Trophoblast cell (in vitro differentiated cells and primary cell): ENCODE measurements around the gene TRIM46.

Source experiments
- DNase-seq, 2 donors: peaks; one replicate each; pipeline ENCODE4 v3.0.0-alpha.2; 2016
- H2AFZ ChIP-seq: 2 replicates; pipeline ENCODE4 v1.6.1; 2013; ENCODE audit warnings: low read length, moderate library complexity, mild to moderate bottlenecking; ENCODE audit not compliant: insufficient read depth, poor library complexity
- H2AK5ac ChIP-seq: 2 replicates; pipeline ENCODE4 v1.6.1; 2013; ENCODE audit warnings: mild to moderate bottlenecking, low read length
- H2BK120ac ChIP-seq: 2 replicates; pipeline ENCODE4 v1.6.1; 2013; ENCODE audit warnings: low read length, mild to moderate bottlenecking, moderate library complexity; ENCODE audit not compliant: insufficient read depth, poor library complexity
- H2BK12ac ChIP-seq: 2 replicates; pipeline ENCODE4 v1.6.1; 2013; ENCODE audit warnings: mild to moderate bottlenecking, low read length, moderate library complexity
- H2BK5ac ChIP-seq: 2 replicates; pipeline ENCODE4 v1.6.1; 2013; ENCODE audit warnings: low read length, low read depth, moderate library complexity, mild to moderate bottlenecking; ENCODE audit not compliant: poor library complexity
- H3K14ac ChIP-seq: 2 replicates; pipeline ENCODE4 v1.6.1; 2013; ENCODE audit warnings: mild to moderate bottlenecking, low read length
- H3K18ac ChIP-seq: 2 replicates; pipeline ENCODE4 v1.6.1; 2013; ENCODE audit warnings: mild to moderate bottlenecking, low read length
- H3K23ac ChIP-seq: 2 replicates; pipeline ENCODE4 v1.6.1; 2013; ENCODE audit warnings: low read length
- H3K27ac ChIP-seq: 2 replicates; pipeline ENCODE4 v1.5.1; 2013; ENCODE audit warnings: low read depth, mild to moderate bottlenecking, inconsistent platforms, low read length, moderate library complexity
- H3K27me3 ChIP-seq: 2 replicates; pipeline ENCODE4 v1.6.1; 2013; ENCODE audit warnings: inconsistent platforms, mild to moderate bottlenecking, low read length, moderate library complexity; ENCODE audit not compliant: insufficient read depth
- H3K36me3 ChIP-seq, 2 experiments: 1 replicate in 1 of 2; 2 replicates in 1 of 2; pipeline ENCODE4 v1.6.1; 2013; ENCODE audit warnings: low read length in 2 of 2, mild to moderate bottlenecking in 2 of 2, moderate library complexity in 1 of 2; ENCODE audit not compliant: insufficient read depth in 2 of 2, control insufficient read depth in 1 of 2
- H3K4ac ChIP-seq: 2 replicates; pipeline ENCODE4 v1.6.1; 2013; ENCODE audit warnings: low read depth, mild to moderate bottlenecking, low read length, moderate library complexity
- H3K4me1 ChIP-seq, 2 experiments: 1 replicate in 1 of 2; 2 replicates in 1 of 2; pipeline ENCODE4 v1.6.1; 2013; ENCODE audit warnings: low read length in 2 of 2, mild to moderate bottlenecking in 2 of 2, moderate library complexity in 1 of 2; ENCODE audit not compliant: insufficient read depth in 2 of 2, control insufficient read depth in 1 of 2
- H3K4me2 ChIP-seq: 2 replicates; pipeline ENCODE4 v1.6.1; 2013; ENCODE audit warnings: inconsistent platforms, mild to moderate bottlenecking, low read length, moderate library complexity
- H3K4me3 ChIP-seq: 2 replicates; pipeline ENCODE4 v1.5.1; 2013; ENCODE audit warnings: mild to moderate bottlenecking, low read depth, low read length, inconsistent platforms
- H3K79me1 ChIP-seq: one replicate; pipeline ENCODE4 v1.6.1; 2013; ENCODE audit warnings: low read length
- H3K79me2 ChIP-seq: 2 replicates; pipeline ENCODE4 v1.6.1; 2013; ENCODE audit warnings: low read length, mild to moderate bottlenecking; ENCODE audit not compliant: control insufficient read depth, insufficient read depth, poor library complexity
- H3K9ac ChIP-seq: 2 replicates; pipeline ENCODE4 v1.6.1; 2013; ENCODE audit warnings: mild to moderate bottlenecking, low read length
- H3K9me3 ChIP-seq: 2 replicates; pipeline ENCODE4 v1.6.1; 2013; ENCODE audit warnings: low read depth, mild to moderate bottlenecking, control low read depth, inconsistent platforms, low read length; ENCODE audit not compliant: insufficient read depth
- H4K12ac ChIP-seq: 2 replicates; pipeline ENCODE4 v1.6.1; 2013; ENCODE audit warnings: low read depth, mild to moderate bottlenecking, low read length, moderate library complexity
- H4K8ac ChIP-seq: 2 replicates; pipeline ENCODE4 v1.6.1; 2013; ENCODE audit warnings: low read depth, mild to moderate bottlenecking, low read length, moderate library complexity
- H4K91ac ChIP-seq: one replicate; pipeline ENCODE4 v1.6.1; 2013; ENCODE audit warnings: low read depth, mild to moderate bottlenecking, low read length, moderate library complexity
- WGBS: extraction: QIAGEN DNeasy Blood & Tissue Kit; methylation state at CpG from one replicate; pipeline ENCODE4 v1.1.7; 2013; ENCODE audit warnings: missing lambda C conversion rate; ENCODE audit not compliant: insufficient read length, insufficient coverage; ENCODE audit errors: extremely low coverage; 5-methylcytosine and 5-hydroxymethylcytosine counted together

Gene TRIM46

GRCh38 chr1:155205035-155205434 is 31.4 kb downstream of the TRIM46 start:
- no peak overlapping the region for H4K12ac ChIP-seq
- H3K23ac ChIP-seq, result no peak overlapping the region
- DNase-seq, result no peak
- no peak overlapping the region for H2AFZ ChIP-seq
- H3K9me3 ChIP-seq, result no peaks in the 10 kb centered on the region
- peaks cover 12% of the 10 kb centered on the region for H3K79me2 ChIP-seq
- H3K4me1 ChIP-seq, result peaks cover 12 to 14% of the 10 kb centered on the region in 2 experiments
- no peak overlapping the region for H2BK120ac ChIP-seq
- no peak overlapping the region for H3K14ac ChIP-seq
- no peak overlapping the region for H2BK12ac ChIP-seq
- no peak overlapping the region for H3K27ac ChIP-seq
- H3K27me3 ChIP-seq, result no peaks in the 10 kb centered on the region
- no peak overlapping the region for H3K4me3 ChIP-seq
- no peak overlapping the region for H2AK5ac ChIP-seq
- H3K9ac ChIP-seq, result no peak overlapping the region
- H3K4me2 ChIP-seq, result no peak overlapping the region
- H2BK5ac ChIP-seq, result no peak overlapping the region
- H3K36me3 ChIP-seq, result peaks cover 17 to 32% of the 10 kb centered on the region in 2 experiments
- WGBS, result no CpG with 5 or more reads among the region's 14 CpGs
- no peak overlapping the region for H4K8ac ChIP-seq
- H3K4ac ChIP-seq, result no peak overlapping the region
- H4K91ac ChIP-seq, result no peak overlapping the region
- no peak overlapping the region for H3K18ac ChIP-seq
- H3K79me1 ChIP-seq, result peaks cover 18% of the 10 kb centered on the region

GRCh38 chr1:155205969-155206593 is 32.4 kb downstream of the TRIM46 start:
- Histone ChIP-seq H3K9me3 (no peaks in the 10 kb centered on the region), H2BK120ac (no peak overlapping the region), H3K4me2 (no peak overlapping the region), H3K79me1 (peaks cover 18% of the 10 kb centered on the region), H2BK5ac (no peak overlapping the region), H2AFZ (no peak overlapping the region), H3K23ac (no peak overlapping the region), H2AK5ac (no peak overlapping the region), H3K27me3 (no peaks in the 10 kb centered on the region), H3K36me3 (peaks cover 11 to 22% of the 10 kb centered on the region in 2 experiments), H4K12ac (no peak overlapping the region), H3K14ac (no peak overlapping the region), H3K4ac (no peak overlapping the region), H3K79me2 (peaks cover 12% of the 10 kb centered on the region), H4K91ac (no peak overlapping the region), H3K18ac (no peak overlapping the region), H2BK12ac (no peak overlapping the region), H4K8ac (no peak overlapping the region), H3K4me1 (peaks cover 12 to 14% of the 10 kb centered on the region in 2 experiments), H3K27ac (no peak overlapping the region), H3K4me3 (no peak overlapping the region), H3K9ac (no peak overlapping the region)
- WGBS, result no CpG with 5 or more reads among the region's 9 CpGs
- DNase-seq, result no peak

- peak overlapping the region; percentile 19 for H3K4ac ChIP-seq
- no peak overlapping the region for H3K23ac ChIP-seq
- H4K12ac ChIP-seq, result peak overlapping the region; percentile 20
- H3K27me3 ChIP-seq, result no peaks in the 10 kb centered on the region
- peak overlapping the region; percentile 38 for H2BK120ac ChIP-seq
- peak overlapping the region; percentile 22 for H4K91ac ChIP-seq
- peaks cover 12 to 14% of the 10 kb centered on the region in 2 experiments for H3K4me1 ChIP-seq
- peak overlapping the region; percentile 33 for H2AK5ac ChIP-seq
- H3K14ac ChIP-seq, result peak overlapping the region; percentile 63
- peak overlapping the region; percentile 23 for H2AFZ ChIP-seq
- H3K9me3 ChIP-seq, result no peaks in the 10 kb centered on the region
- peak overlapping the region; percentile 20 for H3K9ac ChIP-seq
- H2BK5ac ChIP-seq, result peak overlapping the region; percentile 23
- H4K8ac ChIP-seq, result peak overlapping the region; percentile 74
- H3K18ac ChIP-seq, result peak overlapping the region; percentile 4
- H2BK12ac ChIP-seq, result peak overlapping the region; percentile 47
- H3K27ac ChIP-seq, result peak overlapping the region; percentile 37
- peaks cover 12% of the 10 kb centered on the region for H3K79me2 ChIP-seq
- peak overlapping the region; percentile 53 for H3K4me2 ChIP-seq
- WGBS, result no CpG with 5 or more reads among the region's 13 CpGs
- H3K4me3 ChIP-seq, result peak overlapping the region; percentile 56
- peaks cover 11 to 17% of the 10 kb centered on the region in 2 experiments for H3K36me3 ChIP-seq
- DNase-seq, result peak; percentile 64 to 91
- H3K79me1 ChIP-seq, result peaks cover 18% of the 10 kb centered on the region
Measured at GRCh38 chr1:155206891-155207805, 33.5 kb downstream of the TRIM46 start.

GRCh38 chr1:155207806-155208540 is 34.3 kb downstream of the TRIM46 start, which contains the start of gene THBS3:
THBS3 (minus strand) TSS chr1:155207897; CDS start chr1:155207876, 21 bp downstream.
- Histone ChIP-seq H3K27me3 (no peaks in the 10 kb centered on the region), H4K8ac (peak within 1 kb of the TSS; percentile 95), H3K79me1 (peaks cover 18% of the 10 kb centered on the region), H3K4ac (peak within 1 kb of the TSS; percentile 98), H3K4me1 (peaks cover 12 to 14% of the 10 kb centered on the region in 2 experiments), H2AFZ (peak within 1 kb of the TSS; percentile 94), H4K91ac (peak within 1 kb of the TSS; percentile 99), H3K27ac (peak within 1 kb of the TSS; percentile 77), H3K4me3 (peak within 1 kb of the TSS; percentile 90), H3K23ac (no peak within 1 kb of the TSS), H3K4me2 (peak within 1 kb of the TSS; percentile 99), H3K9me3 (no peaks in the 10 kb centered on the region), H3K9ac (peak within 1 kb of the TSS; percentile 85), H2BK5ac (peak within 1 kb of the TSS; percentile 98), H3K79me2 (peaks cover 12% of the 10 kb centered on the region), H3K36me3 (peaks cover 12 to 14% of the 10 kb centered on the region in 2 experiments), H2BK12ac (peak within 1 kb of the TSS; percentile 89), H3K14ac (peak within 1 kb of the TSS; percentile 97), H2BK120ac (peak within 1 kb of the TSS; percentile 97), H3K18ac (peak within 1 kb of the TSS; percentile 98), H2AK5ac (peak within 1 kb of the TSS; percentile 90), H4K12ac (peak within 1 kb of the TSS; percentile 96)
- WGBS, result no CpG with 5 or more reads among the region's 17 CpGs
- no peak for DNase-seq
